Left lobe of liver (tissue), 2 donors: ENCODE measurements around the gene NFS1. TPM values are rescaled to one million over a fixed set of nuclear protein-coding genes. Genes with fewer than 3 reads are reported as not detected.

Experiments used
- ATAC-seq: fragments of 200-7000 bp; cut with Tn5 transposase; one replicate; pipeline ENCODE4 v1.9.1; 2020; ENCODE audit warnings: mild to moderate bottlenecking, moderate library complexity
- DNase-seq: peaks from one replicate; pipeline ENCODE4 v3.0.0-alpha.2; 2020; ENCODE audit warnings: low spot score
- total RNA-seq: library from RNA; stranded (reverse); gene quantifications from one replicate; pipeline ENCODE4 v1.2.1, GENCODE V29; 2021
- donor health status: DM: no; HTN: no; CAD: no; lungs with moderate emphysema.
- donor health status: DM: no; HTN: yes; CAD: no.

The NFS1 gene
- total RNA-seq, 1 donor from 2014 or later: 60.9 TPM

DNA sequence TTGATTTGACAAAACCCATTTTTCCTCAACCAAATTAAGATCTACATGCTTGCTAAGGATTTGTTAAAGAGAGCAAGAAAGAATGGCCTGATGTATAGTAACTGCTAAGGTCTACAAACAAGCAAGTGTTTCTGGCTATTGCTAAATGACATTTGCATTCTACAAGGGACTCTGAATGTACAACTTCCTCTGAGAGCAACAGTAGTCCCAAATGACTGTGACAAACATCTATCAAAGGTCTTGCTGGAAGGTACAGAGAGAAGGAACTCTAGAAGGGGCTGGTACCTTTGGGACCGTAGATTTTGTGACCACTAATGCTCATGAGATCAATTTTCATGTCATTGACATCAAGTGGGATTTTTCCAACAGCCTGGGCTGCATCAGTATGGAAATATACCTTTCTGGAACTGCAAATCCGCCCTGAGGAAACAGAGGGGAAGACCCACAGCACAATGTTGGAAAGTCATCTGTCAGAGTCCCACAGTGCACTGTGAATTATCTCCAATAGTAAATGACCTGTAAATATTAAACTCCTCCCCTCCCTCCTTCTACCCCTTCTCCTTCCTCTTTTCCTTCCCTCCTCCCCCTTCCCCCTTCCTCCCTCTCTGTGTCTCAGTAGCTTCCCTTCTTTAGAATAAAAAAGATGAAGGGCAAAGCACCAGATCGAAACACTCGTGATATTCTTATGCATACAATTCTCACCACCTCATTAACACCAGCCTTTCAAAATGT is 18.5 kb downstream of the NFS1 start:
- no peak for ATAC-seq
- DNase-seq: peak; percentile 26

DNA sequence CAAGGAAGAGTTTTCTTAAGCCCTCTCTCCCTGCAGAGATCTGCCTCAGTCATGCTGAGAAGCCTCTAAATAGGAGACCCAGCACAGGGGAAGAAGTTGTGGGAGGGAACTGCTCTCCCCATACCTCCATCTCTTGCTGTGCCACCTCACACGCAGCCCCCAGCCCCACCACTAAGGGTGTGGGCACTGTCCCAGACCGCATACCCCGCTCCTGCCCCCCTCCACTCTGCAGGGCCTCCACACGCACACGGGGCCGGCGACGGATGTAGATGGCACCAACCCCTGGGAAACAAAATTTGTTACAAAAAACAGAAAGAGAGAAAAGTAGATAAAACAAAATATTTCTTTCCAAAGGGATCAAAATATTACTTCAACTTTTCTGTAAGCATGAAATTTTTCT is 24.2 kb downstream of the NFS1 start:
- no peak for ATAC-seq

DNA sequence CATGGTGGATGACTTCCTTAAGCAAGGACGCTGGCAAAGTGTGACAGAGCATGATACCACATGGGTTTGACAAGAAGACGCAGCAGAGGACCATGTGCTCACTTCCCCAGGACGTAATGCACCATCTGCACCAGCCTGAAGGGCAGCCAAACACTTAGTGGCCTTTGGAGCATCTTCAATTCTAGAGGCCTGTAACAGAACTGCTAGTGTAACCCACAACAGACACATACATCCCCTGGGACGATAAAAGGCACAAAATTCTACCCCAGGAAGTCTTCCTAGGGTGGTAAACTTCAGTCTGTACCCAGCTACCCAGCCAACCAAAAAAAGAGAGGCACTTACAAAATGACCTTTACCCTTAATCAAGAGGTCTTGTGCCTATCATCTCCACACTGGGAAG is 25.3 kb downstream of the NFS1 start:
- DNase-seq: peak; percentile 22

More for the DNA sequence above, 24.2 kb downstream of the NFS1 start:
- DNase-seq: peak; percentile 28

DNA sequence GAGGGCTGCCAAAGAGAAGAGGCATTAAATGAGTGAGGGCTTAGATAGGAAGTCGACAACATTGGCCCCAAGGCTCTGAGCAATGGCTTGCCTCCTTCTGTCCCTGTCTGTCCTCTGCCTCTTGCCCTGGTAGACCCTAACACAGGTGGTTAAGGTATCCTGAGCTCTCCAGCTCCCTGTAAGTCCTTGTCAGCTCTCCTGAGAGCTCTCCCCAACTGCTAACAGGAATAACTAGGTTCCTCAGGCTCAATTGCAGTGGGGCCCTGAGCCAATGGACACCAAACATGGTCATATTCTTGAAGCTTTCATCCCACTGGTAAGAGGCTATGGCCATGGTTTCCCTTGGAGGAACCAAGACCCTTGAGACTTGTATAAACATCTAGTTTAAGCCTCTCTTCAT is 29.5 kb downstream of the NFS1 start:
- DNase-seq: peak; percentile 26
- ATAC-seq: no peak

More for the DNA sequence above, 25.3 kb downstream of the NFS1 start:
- ATAC-seq: no peak

DNA sequence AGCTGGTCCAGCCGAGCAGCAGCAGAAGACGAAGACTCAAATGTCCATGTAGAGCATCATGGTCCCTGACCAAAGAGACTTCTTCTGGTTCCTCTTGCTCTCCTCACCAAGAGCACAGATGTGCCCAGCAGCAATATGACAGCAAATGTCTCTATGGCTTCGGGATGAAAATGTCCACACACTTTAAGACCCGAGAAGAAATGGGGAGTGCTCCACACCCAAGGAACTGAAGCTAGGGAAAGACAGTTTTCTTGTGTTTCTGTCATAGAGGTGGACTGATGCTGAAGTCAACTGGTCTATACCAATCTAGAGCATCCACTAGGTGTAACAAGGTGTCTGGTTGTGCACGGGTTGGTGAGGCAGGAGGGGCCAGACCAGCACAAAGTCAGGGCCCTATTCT is 29.9 kb downstream of the NFS1 start:
- DNase-seq (no peak), ATAC-seq (no peak)

DNA sequence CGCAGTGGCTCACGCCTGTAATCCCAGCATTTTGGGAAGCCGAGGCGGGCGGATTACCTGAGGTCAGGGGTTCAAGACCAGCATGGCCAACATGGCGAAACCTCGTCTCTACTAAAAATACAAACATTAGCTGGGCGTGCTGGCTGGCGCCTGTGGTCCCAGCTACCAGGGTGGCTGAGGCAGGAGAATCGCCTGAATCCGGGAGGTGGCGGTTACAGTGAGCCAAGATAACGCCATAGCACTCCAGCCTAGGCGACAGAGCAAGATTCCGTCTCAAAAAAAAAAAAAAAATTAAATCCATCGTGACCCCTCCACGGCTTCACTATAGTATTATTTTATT is 33.2 kb downstream of the NFS1 start:
- ATAC-seq (no peak), DNase-seq (no peak)

DNA sequence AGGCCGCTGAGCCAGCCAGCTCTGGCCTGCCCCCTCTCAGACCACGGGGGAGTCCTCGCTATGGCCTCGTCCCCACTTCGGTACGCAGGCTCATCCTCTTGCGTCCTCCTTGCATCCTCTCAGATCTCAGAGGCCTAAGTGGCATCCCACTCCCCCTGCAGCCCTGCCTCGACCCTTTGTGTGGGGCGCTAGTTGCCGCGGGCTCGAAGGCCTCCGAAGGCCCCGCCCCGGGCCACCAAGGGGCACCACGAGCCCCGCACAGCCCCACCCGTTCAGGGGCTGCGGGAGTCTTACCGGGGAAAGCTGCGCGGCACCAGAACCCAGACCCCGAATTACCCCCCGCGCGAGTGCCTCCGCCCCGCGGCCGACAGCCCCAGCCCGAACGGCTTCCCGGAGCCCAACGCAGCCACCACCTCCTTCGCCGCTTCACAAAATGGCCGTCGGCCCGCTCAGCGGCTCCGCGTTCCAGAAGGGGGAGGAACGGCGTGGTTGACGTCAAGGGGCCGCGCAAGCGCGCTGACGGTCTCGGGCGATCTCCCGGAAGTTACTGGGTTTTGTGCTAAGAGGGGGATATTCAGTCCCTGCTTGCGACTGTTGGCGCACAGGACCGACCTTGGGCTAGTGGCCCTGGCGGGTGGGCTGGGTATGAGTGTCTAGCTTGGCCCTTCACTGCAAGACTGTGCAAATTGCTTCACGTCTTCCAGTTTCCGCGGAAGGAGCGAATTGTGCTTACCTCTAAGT is 34.5 kb downstream of the NFS1 start, which contains the start of the genes CPNE1 and RBM12:
Gene CPNE1, minus strand, starts transcription at position 435 of the 741 bp plus-strand sequence. CDS start 31,977 bp downstream, outside the sequence.
Gene RBM12, minus strand, starts transcription at position 435 of the 741 bp plus-strand sequence. CDS start 9,578 bp downstream, outside the sequence.
- peak; percentile 94 for DNase-seq

DNA sequence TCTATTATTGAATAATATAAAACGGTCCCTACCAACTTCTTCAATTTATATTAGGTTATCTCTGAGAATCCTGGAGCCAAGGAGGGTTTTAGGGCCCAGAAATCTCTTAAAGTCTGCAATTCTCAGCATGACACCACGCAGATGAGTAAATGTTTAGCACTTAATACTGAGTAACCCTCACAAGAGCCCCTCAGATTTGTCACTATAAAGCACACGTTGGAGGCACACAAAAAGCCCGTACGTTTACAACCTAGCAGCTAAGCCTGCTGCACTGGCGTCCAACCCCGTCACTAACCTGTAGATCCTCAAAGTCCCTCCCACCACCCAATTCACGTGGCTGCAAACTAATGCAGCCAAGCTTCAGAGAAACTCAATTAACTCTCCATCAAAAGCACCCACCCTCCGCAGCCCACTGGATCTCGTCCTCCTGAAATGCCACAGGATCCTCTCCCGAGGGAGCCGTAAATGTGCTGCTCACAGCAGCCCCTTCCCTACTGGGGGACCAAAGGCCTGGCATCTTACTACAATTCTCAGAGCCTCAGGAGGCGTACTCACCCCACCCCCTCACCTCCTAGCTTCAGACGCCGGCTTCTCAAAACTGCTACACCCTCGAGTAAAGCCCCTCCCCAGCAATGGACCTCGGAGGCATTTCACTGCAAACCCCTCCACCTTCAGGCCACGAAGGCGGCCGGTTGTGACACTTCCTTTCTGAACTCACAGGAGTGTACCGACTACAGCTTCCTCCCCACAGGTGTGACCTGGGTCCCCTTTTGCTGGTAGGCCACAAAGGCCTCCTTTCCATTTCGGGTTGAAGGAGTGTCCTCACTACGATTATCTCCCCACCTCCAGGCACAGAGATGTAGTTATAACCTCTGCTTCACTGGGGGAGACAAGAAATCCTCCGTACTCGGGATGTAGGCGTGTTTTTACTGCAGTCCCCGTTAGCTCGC is 35.4 kb downstream of the NFS1 start:
- DNase-seq (peak; percentile 60), ATAC-seq (peak; percentile 46)

More for the DNA sequence above, 34.5 kb downstream of the NFS1 start, which contains the start of the genes CPNE1 and RBM12:
- ATAC-seq: peak; percentile 93

DNA sequence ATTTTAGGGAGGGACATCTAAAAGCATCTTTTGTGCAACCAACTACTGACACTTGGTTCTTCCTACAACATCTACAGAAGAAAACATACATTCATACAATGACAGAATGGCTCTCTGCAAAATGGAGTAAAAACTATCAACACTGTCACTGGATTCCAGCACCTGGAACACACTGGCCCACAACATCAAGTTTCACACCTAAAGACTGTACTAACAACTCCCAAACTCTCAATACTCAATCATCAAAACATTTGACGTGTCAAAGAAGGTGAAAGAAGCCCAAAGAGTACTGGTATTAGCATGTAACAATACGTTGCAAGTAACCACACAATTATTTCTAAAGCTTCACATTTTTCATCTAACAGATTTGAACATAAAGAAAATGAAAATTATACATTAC is 36.6 kb downstream of the NFS1 start:
- no peak for ATAC-seq

DNA sequence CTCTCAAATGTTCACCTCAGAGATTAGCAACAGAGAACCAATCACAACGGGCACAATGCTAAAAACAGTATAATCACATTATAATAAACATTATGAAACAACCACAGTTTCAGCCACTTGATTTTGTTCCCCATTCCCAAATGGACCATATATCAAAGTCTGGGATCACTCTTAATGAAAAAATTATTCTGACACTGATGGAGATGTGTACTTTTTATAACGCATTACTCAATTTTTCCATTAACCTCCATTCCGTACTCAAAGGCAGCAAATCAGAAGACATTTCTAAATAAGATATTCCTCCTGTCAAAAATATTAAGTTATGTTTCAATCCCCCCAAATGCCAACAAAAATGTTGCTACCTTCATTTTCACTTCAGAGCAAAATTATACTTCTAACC is 37.2 kb downstream of the NFS1 start:
- DNase-seq: no peak
- ATAC-seq: no peak

More for the DNA sequence above, 36.6 kb downstream of the NFS1 start:
- no peak for DNase-seq

DNA sequence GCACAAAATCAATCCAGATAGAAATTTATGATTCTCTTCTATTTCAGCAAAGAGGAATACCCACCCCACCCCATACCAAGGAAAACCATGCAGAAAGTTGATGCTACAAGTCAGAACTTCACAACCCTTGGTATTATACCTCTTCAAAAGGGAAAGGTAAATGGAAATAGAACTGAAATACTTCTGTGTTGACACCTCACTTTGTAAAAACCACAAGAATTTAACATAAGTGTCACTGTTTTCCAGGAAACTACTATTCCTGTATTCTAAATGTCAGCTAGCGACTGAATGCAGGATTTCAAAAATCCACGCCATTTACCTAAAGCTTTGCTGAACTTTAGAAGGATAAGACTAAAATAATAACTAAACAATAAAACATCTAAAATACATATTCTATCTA is 38.1 kb downstream of the NFS1 start:
- ATAC-seq: no peak
- no peak for DNase-seq

DNA sequence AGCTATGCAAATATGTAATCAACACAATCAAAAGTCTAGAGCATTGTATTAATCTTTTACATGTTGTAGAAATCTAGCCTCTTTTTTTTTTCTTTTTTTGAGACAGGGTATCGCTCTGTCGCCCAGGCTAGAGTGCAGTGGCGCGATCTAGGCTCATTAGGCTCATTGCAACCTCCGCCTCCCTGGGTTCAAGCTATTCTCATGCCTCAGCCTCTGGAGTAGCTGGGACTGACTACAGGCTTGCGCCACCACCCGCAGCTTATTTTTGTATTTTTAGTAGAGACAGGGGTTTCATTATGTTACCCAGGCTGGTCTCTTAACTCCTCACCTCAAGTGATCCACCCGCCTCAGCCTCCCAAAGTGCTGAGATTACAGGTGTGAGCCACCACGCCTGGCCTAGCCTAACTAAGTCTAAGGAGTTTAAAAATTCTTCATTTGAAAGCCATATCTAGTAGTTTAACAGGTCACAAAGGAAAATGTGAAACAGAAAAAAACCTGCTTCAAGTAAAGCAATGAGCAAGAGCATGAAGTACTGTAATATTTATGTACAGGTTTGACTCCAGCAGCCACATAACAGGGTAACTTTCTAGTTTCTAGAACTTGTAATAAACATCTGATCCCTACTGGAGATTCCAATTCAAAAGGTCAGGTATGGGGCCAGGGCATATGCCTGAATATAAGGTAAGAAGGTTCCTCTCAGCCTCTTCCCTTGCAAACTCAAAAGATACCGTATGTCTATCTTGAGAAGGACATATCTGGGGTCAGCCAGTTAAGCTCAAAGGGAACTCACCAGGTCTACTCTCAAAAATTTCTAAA is 38.8 kb downstream of the NFS1 start:
- ATAC-seq: no peak
- DNase-seq: no peak

DNA sequence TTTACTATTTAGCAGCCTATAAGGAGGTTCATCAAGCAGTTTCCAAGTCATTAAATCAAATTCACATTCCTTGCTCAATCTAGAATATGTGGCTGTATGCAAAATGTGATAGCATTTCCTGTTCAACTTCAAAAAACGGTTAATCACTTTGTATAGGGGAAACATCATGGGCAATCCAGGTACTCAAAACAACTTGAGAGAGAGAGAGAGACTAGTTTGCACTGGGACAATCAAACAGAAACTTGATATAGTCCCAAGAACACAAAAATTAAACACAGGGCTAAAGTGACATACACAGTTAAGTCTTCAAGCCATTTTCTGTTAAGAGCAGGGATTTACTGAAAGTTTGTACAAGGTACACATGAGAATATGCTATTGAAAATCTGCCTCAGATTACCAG is 41.9 kb downstream of the NFS1 start:
- ATAC-seq (peak; percentile 36), DNase-seq (no peak)

DNA sequence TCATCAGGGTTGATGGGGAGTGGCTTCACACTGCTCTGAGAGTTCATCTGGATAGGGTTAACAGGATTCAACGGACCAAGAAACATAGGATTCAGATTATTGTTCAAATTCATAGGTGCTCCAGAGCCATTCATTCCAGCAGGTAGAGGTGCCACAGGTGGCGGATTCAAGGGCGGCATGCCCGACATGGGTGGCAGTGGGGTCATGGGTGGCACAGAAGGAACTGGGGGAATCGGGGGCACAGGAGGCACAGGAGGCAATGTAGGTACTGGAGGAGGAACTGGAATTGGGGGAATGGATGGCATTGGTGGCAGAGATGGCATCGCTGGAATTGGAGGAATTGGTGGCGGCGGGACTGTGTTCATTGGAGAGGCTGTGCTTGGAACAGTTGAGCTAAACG is 44.7 kb downstream of the NFS1 start:
- DNase-seq: no peak
- ATAC-seq: no peak

DNA sequence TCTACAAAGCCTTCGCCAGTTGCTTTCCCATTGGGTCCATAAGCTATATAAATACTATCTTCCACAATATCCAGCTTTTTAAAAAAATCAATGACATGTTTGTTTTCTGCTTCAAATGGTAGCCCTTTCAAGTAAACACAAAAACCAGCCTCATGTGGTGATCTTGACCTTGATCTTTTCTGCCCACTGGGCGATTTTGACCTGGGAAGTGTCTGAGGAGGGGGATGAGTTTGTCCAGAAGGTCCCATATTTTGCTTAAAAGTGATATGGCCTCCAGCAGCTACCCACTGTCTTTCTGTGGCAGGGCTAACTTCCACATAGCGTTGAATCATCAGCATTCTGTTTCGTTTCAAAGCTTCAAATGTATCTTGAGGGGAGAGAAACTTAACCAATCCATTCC is 45.3 kb downstream of the NFS1 start:
- no peak for ATAC-seq
- no peak for DNase-seq

DNA sequence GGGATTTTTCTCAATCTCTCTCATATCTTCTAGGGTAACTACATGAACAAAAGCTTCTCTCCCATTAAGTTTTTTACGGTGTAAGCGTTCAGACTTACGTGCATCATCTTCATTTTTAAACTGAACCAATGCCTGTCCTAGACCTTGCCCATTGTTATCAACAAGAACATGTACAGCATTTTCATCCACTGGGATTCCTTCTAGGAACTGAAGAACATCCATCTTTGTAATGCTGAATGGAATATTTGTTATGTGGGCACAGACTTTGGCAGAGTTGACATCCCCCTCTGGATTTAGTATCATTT is 45.8 kb downstream of the NFS1 start:
- ATAC-seq (no peak), DNase-seq (no peak)

DNA sequence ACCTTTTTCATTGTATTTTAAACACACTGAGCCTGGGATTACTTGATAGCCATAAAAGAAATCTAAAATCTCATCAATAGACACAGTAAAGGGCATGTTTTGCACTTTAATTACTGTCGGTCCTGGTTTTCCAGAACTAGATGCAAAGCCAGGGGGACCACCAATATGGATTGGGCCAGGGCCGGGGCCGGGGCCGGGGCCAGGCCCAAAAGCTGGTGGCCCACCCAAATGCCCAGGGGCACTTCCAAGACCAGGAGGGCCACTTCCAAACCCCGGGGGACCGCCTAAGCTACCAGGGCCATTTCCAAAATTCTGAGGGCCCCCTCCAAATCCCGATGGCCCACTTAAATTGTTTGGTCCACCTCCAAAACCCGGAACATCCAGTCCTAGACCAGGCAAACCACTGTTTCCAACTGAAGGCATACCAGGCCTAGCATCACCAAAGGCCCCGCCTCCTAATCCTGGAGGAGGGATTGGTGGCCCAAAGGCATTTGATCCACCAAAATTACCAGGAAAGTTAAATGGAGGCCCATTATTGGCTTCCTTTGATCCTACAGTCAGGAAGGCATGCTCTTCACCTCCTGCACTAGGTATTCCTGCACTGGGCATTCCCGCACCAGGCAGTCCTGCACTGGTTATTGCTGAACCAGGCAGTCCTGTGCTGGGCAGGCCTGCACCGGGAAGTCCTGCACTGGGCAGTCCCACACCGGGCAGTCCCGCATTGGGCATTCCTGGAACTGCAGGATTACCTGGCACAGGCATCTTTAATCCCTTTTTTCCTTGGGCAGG is 46.3 kb downstream of the NFS1 start:
- DNase-seq (no peak), ATAC-seq (peak; percentile 27)

DNA sequence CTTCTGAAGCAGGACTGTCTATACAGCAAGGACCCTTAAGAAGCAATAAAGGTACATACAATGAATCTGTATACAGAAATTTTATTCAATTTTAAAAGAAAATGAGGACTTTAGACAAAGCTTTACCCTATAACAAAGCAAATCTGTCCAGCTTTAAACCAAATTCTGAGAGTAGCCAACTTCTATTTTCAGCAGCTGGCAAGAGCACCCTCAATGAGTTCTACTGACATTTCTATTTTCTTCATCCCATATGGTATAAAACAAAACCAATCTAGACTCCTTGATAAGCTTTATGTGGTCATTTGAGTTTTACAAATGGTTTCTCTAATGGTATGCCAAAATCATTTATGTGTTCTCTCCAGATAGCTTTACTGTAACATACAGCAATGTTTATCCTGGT is 47.2 kb downstream of the NFS1 start:
- ATAC-seq (no peak), DNase-seq (no peak)

DNA sequence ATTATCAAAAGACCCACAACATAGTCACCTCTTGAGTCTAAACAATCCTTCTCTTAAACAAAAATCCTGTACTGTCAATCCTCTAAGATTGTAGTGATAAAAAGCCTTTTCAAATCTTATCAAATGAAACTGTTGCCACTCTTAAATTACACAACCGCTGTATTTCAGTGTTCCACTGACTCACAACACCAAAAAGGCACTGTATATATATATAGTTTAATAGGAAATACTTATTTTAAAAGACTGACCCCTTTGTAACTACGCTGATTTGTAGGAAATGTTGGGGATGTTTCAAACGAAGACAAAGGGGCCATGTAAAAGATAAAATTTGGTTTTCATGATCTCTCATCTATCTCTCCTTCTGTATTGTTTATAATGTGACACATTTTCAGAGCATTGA is 48.5 kb downstream of the NFS1 start:
- no peak for DNase-seq
- ATAC-seq: no peak

DNA sequence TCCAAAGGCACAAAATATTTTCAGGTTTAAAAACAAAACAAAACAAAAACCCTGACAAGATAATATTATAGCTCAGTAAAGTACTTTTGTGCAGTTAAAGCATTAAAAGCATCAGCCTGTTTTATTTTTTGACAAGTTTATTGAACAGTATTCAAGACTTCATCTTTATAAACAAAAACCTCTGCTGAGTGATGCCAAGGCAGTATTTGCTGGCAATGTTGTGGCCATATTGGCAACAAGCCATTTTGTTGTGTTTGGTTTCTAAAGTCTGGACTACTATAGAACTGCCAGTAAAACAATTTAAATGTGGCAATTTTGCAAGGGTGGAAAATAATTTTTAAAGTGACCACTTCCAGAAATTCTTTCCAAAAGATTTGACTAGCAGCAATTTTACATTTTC is 50.3 kb downstream of the NFS1 start:
- ATAC-seq (peak; percentile 75), DNase-seq (no peak)
